OCI-LY7 (cell line): ENCODE data around the gene SLC12A4.

ENCODE experiments used
- CTCF ChIP-seq: fragments of 200-600 bp; sonication (generic); conservative IDR thresholded peaks from 2 replicates; pipeline ENCODE4 v1.5.1; 2014; ENCODE audit warnings: mild to moderate bottlenecking, antibody characterized with exemption, low read length, moderate library complexity, mixed read lengths
- EZH2phosphoT487 ChIP-seq: fragments of 200-600 bp; sonication (generic); IDR thresholded peaks from 2 replicates; pipeline ENCODE4 v1.6.1; 2018; ENCODE audit warnings: low read depth, borderline replicate concordance, mild to moderate bottlenecking, mixed run types, antibody characterized with exemption, low read length, moderate library complexity, mixed read lengths

DNA sequence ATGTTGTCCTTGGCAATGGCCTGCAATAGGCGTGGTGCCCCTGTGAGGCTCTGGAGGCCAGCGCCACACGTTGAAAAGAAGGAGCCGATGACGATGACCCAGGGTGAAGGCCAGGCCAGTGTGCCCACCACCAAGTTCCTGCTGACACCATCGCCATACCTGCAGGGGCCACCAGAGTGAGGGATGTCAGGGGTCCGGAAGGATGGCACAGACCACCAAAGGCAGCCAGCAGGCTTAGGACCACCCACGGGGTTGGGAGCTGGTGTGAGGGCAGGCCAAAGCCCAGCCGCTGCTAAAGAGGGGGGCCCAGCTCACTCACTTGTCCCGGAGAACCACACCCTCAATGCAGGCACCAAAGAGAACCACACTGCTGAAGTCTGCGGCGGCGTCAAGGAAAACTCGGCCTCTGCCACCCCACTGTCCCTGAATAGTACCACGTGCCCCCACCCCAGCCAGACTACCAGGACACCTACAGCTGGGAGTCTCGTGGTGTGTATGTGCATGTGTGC is 18.0 kb downstream of the SLC12A4 start:
- no peak for TF ChIP-seq CTCF
- TF ChIP-seq EZH2phosphoT487 = no peak
